Measurements from ENCODE around the gene PSMB8.

GRCh38 chr6:32837651-32838113 is 6.2 kb downstream of the PSMB8 start:
- TF ChIP-seq CTCF (optimal IDR thresholded peaks at IDR 0.05 in 1 of 3, IDR thresholded peaks at IDR 0.05 in 1 of 3, conservative IDR thresholded peaks at IDR 0.05 in 1 of 3; ENCODE audit: extremely low read depth in 1 of 3, insufficient read depth in 2 of 3, low read length in 3 of 3) (no peak), EZH2 (IDR thresholded peaks at IDR 0.05; ENCODE audit: low read length) (no peak)

Measured in keratinocyte (primary cell).